Measurements from ENCODE around the gene ALDH1A2. TPM values are rescaled to one million over a fixed set of nuclear protein-coding genes. Genes with fewer than 3 reads are reported as not detected.
"Not testable (repeated sequence)": the region's sequence is repeated elsewhere in the genome, so short reads cannot be mapped to it uniquely, and the experiment has no call there.

The ALDH1A2 gene
- total RNA-seq, 1 donor from 2014 or later, result 18.7 TPM

DNA sequence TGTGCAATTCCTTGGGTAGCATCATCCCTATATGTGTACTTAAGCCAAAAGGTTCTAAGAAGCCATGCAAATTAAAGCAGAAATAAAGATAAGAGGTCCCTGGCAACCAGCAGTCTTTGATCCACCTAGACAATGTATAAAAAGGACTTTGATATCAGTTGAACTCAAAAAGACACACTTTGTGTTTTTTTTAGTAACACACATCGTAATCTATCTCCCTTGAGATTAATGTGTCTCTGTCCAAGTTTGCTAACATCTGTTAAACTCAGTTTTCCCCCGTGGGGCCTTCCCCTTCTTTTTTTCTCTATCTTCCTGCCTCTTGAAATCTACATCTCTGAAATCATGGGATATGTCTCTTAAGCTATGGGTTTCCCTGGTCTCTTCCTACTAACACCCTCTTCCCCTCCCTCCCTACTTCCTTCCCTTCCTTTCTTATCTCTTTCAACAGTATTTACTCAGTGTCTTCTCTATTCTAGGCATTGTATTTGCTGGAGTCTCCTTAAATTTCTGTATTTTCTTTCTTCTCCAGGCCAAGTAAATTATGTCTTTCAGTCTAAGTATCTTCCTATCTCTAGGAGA, 27.7 kb downstream of the ALDH1A2 start:
- no peak for DNase-seq (ENCODE audit: low read depth)
- TF ChIP-seq, protein P1, sequence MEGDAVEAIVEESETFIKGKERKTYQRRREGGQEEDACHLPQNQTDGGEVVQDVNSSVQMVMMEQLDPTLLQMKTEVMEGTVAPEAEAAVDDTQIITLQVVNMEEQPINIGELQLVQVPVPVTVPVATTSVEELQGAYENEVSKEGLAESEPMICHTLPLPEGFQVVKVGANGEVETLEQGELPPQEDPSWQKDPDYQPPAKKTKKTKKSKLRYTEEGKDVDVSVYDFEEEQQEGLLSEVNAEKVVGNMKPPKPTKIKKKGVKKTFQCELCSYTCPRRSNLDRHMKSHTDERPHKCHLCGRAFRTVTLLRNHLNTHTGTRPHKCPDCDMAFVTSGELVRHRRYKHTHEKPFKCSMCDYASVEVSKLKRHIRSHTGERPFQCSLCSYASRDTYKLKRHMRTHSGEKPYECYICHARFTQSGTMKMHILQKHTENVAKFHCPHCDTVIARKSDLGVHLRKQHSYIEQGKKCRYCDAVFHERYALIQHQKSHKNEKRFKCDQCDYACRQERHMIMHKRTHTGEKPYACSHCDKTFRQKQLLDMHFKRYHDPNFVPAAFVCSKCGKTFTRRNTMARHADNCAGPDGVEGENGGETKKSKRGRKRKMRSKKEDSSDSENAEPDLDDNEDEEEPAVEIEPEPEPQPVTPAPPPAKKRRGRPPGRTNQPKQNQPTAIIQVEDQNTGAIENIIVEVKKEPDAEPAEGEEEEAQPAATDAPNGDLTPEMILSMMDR (conservative IDR thresholded peaks at IDR 0.05; ENCODE audit: low read depth, low read length), result no peak
- no peak overlapping the region for H3K4me3 ChIP-seq (ENCODE audit: low read depth, low read length)

DNA sequence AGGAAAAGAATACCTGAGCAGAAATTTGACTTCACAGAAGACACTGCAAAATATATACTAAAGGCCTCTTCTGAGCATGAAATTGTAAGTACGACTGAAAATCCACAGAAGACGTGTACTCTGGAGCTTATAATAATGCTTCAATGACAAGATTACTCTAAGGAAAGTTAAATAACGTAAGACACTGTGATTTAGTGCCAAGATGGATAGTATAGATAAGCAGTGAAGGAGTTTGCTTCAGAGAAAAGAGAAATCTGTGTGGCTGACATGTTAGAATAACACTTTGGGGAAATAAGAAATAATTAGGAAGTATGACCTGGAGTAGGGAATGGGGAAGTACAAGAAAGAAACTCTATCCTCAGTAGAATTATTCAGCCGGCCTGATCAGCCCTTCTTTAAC, 28.9 kb downstream of the ALDH1A2 start:
- no peak for DNase-seq (ENCODE audit: low read depth)
- no peak overlapping the region for H3K4me3 ChIP-seq (ENCODE audit: low read depth, low read length)
- TF ChIP-seq, protein P1 (conservative IDR thresholded peaks at IDR 0.05; ENCODE audit: low read depth, low read length), result no peak

DNA sequence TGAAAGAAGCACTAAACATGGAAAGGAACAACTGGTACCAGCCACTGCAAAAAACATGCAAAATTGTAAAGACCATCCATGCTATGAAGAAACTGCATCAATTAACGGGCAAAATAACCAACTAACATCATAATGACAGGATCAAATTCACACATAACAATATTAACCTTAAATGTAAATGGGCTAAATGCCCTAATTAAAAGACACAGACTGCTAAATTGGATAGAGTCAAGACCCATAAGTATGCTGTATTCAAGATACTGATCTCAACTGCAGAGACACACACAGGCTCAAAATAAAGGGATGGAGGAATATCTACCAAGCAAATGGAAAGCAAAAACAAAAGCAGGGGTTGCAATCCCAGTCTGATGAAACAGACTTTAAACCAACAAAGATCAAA, 37.1 kb downstream of the ALDH1A2 start:
- not testable (repeated sequence) for DNase-seq (ENCODE audit: low read depth); H3K4me3 ChIP-seq (ENCODE audit: low read depth, low read length)

DNA sequence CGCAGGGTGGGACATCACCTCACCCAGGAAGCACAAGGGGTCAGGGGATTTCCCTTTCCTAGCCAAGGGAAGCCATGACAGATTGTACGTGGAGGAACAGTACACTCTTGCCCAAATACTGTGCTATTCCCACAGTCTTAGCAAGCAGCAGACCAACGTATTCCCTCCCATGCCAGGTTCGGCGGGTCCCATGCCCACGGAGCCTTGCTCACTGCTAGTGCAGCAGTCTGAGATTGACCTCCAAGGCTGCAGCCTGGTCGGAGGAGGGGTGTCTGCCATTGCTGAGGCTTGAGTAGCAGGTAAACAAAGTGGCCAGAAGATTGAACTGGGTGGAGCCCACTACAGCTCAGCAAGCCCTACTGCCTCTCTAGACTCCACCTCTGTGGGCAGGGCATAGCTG, 39.0 kb downstream of the ALDH1A2 start:
- DNase-seq (ENCODE audit: low read depth), result no peak
- TF ChIP-seq, protein P1 (conservative IDR thresholded peaks at IDR 0.05; ENCODE audit: low read depth, low read length), result no peak
- no peak overlapping the region for H3K4me3 ChIP-seq (ENCODE audit: low read depth, low read length)

DNA sequence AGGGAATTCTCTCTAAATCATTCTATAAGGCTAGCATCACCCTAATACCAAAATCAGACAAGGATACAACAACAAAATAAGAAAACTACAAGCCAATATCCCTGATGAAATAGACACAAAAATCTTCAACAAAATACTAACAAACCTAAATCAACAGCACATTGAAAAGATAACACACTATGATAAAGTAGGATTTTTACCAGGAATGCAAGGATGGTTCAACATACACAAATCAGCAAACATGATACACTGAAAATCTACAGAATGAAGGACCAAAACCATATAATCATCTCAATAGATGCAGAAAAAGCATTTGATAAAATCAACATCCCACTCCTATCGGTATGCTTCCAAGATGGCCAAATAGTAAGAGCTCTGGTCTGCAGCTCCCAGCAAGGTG, 39.5 kb downstream of the ALDH1A2 start:
- DNase-seq (ENCODE audit: low read depth), result no peak
- TF ChIP-seq, protein P1 (conservative IDR thresholded peaks at IDR 0.05; ENCODE audit: low read depth, low read length), result no peak

DNA sequence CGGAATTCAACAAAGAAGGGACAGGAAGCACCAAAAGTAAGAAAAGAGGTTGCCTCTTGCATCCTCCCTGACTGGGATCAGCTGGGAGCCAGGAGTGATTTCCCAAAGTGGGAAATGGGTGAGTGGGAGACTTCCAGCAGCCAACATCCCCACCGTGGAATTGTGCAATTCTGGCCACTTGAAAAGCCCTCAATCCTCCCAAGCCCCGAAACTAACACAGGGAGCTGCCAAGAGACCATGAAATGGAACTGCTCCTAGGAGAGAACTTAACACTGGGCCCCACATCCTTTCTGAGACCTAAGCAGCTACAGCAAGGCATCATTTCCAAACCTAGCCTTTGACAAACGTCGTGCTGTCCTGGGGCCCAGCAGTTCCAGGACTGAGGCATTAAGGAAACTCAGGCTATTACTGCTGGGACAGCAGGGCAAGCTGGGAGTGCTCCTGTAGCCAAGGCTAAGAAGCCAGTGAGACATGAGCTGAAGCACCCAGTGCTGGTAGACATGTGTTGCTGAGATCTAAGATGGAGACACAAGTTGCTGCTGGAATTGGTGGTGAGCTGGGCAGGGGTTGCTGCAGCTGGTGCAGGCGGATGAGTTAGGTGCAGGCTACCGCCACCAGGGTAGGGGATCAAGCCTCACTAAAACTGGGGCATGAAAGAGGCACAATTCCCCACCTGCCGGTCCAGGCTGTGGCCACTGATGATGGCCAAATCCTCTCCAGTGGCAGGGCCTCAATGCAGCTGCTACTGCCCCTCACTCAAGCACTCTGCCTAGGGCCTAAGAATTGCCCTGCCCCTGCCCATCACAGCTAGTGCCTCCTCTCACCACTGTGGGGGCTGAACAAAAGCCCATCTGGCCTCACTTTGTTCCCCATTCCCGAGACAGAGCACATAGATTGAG, 43.9 kb downstream of the ALDH1A2 start:
- H3K4me3 ChIP-seq (ENCODE audit: low read depth, low read length), result no peak overlapping the region
- TF ChIP-seq, protein P1 (conservative IDR thresholded peaks at IDR 0.05; ENCODE audit: low read depth, low read length), result no peak
- no peak for DNase-seq (ENCODE audit: low read depth)

More for the DNA sequence above, 39.5 kb downstream of the ALDH1A2 start:
- H3K4me3 ChIP-seq (ENCODE audit: low read depth, low read length), result no peak overlapping the region

DNA sequence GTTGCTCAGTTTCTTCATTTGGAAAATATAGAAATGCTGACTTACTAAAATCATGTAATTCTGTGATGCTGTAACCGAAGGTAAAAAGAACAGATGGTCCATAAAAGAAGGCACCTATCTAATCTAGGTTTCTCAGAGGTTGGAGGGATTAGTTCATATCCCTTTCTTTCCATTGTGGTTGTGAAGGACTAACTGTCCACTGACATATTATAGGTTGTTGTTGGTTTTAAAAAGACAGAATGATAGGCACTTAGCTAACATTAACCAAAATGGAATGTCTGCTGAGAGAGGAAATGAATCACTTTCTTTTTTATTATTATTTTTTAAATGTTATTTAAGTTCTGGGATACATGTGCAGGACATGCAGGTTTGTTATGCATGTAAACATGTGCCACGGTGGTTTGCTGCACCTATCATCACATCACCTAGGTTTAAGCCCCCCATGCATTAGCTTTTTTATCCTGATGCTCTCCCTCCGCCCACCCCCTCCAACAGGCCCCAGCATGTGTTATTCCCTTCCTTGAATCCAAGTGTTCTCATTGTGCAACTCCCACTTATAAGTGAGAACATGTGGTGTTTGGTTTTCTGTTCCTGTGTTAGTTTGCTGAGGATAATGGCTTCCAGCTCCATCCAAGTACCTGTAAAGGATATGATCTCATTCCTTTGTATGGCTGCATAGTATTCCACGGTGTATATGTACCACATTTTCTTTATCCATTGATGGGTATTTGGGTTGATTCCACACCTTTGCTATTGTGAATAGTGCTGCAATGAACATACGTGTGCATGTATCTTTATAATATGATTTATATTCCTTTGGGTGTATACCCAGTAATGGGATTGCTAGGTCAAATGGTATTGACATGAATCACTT, 45.8 kb downstream of the ALDH1A2 start:
- TF ChIP-seq, protein P1 (conservative IDR thresholded peaks at IDR 0.05; ENCODE audit: low read depth, low read length), result no peak
- no peak for DNase-seq (ENCODE audit: low read depth)

More for the DNA sequence above, 45.8 kb downstream of the ALDH1A2 start:
- H3K4me3 ChIP-seq (ENCODE audit: low read depth, low read length), result no peak overlapping the region
